Liver (tissue), 9 donors: ENCODE data around the gene SNX5. TPM values are rescaled to one million over a fixed set of nuclear protein-coding genes. Genes with fewer than 3 reads are reported as not detected.

Experiments
- DNase-seq: peaks from one replicate; pipeline ENCODE4 v3.0.0-alpha.2; 2017; ENCODE audit warnings: low spot score
- H3K27ac ChIP-seq, 2 donors: one replicate each; pipeline ENCODE4 v1.7.0; 2013; ENCODE audit warnings: inconsistent platforms in 2 of 2, low read length in 2 of 2, control low read depth in 1 of 2, low read depth in 1 of 2, mild to moderate bottlenecking in 1 of 2
- H3K27me3 ChIP-seq, 4 donors: one replicate each; pipeline versions ENCODE4 v1.6.1 to v1.7.0; 2013; ENCODE audit warnings: low read length in 3 of 4, inconsistent platforms in 1 of 4, mild to moderate bottlenecking in 1 of 4, moderate library complexity in 1 of 4; ENCODE audit not compliant: control insufficient read depth in 4 of 4, insufficient read depth in 4 of 4
- H3K36me3 ChIP-seq, 4 donors: one replicate each; pipeline versions ENCODE4 v1.6.1 to v1.7.0; 2013; ENCODE audit warnings: low read length in 3 of 4, mild to moderate bottlenecking in 3 of 4, low read depth in 1 of 4, moderate library complexity in 1 of 4; ENCODE audit not compliant: control insufficient read depth in 4 of 4, insufficient read depth in 3 of 4
- H3K4me1 ChIP-seq, 4 donors: one replicate each; pipeline versions ENCODE4 v1.6.1 to v1.7.0; 2013; ENCODE audit warnings: low read length in 3 of 4, mild to moderate bottlenecking in 3 of 4, moderate library complexity in 1 of 4; ENCODE audit not compliant: control insufficient read depth in 4 of 4, insufficient read depth in 4 of 4
- H3K4me3 ChIP-seq, 3 donors: one replicate each; pipeline versions ENCODE4 v1.6.1 to v1.7.0; 2013; ENCODE audit warnings: low read length in 3 of 3, control low read depth in 1 of 3, low read depth in 1 of 3, mild to moderate bottlenecking in 1 of 3
- H3K9ac ChIP-seq, 2 donors: one replicate each; pipeline ENCODE4 v1.7.0; 2013; ENCODE audit warnings: low read length in 2 of 2, mild to moderate bottlenecking in 2 of 2, moderate library complexity in 2 of 2, control low read depth in 1 of 2, low read depth in 1 of 2
- H3K9me3 ChIP-seq, 4 donors: one replicate each; pipeline versions ENCODE4 v1.6.1 to v1.7.0; 2013; ENCODE audit warnings: low read length in 3 of 4; ENCODE audit not compliant: control insufficient read depth in 4 of 4
- ATF3 ChIP-seq: IDR thresholded peaks from 2 replicates; pipeline ENCODE4 v1.6.1; 2016; ENCODE audit warnings: antibody characterized with exemption
- CTCF ChIP-seq: fragments of 150-350 bp; IDR thresholded peaks from 2 replicates; pipeline ENCODE4 v1.5.1; 2017; ENCODE audit warnings: improper control_type of control experiment, low read depth, low read length; ENCODE audit not compliant: missing input control
- EGR1 ChIP-seq, 2 donors: IDR thresholded peaks; 2 replicates each; pipeline ENCODE4 v1.6.1; 2016 to 2018; ENCODE audit warnings: antibody characterized with exemption in 2 of 2, low read depth in 2 of 2
- FOXA1 ChIP-seq: IDR thresholded peaks from 2 replicates; pipeline ENCODE4 v1.6.1; 2016; ENCODE audit warnings: antibody characterized with exemption
- FOXA2 ChIP-seq: IDR thresholded peaks from 2 replicates; pipeline ENCODE4 v1.6.1; 2016; ENCODE audit warnings: antibody characterized with exemption
- GABPA ChIP-seq, 2 donors: IDR thresholded peaks in 1 of 2; conservative IDR thresholded peaks in 1 of 2; 2 replicates each; pipeline ENCODE4 v1.6.1; 2016; ENCODE audit warnings: antibody characterized with exemption in 2 of 2, mild to moderate bottlenecking in 1 of 2, moderate library complexity in 1 of 2
- HNF4A ChIP-seq, 2 donors: conservative IDR thresholded peaks; 2 replicates each; pipeline ENCODE4 v1.6.1; 2016; ENCODE audit warnings: antibody characterized with exemption in 2 of 2, mild to moderate bottlenecking in 2 of 2
- HNF4G ChIP-seq: IDR thresholded peaks from 2 replicates; pipeline ENCODE4 v1.6.1; 2016; ENCODE audit warnings: antibody characterized with exemption
- JUND ChIP-seq, 2 donors: IDR thresholded peaks; 2 replicates each; pipeline ENCODE4 v1.6.1; 2016; ENCODE audit warnings: antibody characterized with exemption in 2 of 2
- MAX ChIP-seq: IDR thresholded peaks from 2 replicates; pipeline ENCODE4 v1.6.1; 2016; ENCODE audit warnings: antibody characterized with exemption
- NR2F2 ChIP-seq: IDR thresholded peaks from 2 replicates; pipeline ENCODE4 v1.6.1; 2016; ENCODE audit warnings: antibody characterized with exemption
- RAD21 ChIP-seq, 2 donors: IDR thresholded peaks; 2 replicates each; pipeline ENCODE4 v1.6.1; 2016; ENCODE audit warnings: antibody characterized with exemption in 2 of 2, mild to moderate bottlenecking in 2 of 2
- REST ChIP-seq: IDR thresholded peaks from 2 replicates; pipeline ENCODE4 v1.6.1; 2016; ENCODE audit warnings: antibody characterized with exemption, mild to moderate bottlenecking
- RXRA ChIP-seq, 2 donors: IDR thresholded peaks; 2 replicates each; pipeline ENCODE4 v1.6.1; 2017 to 2018; ENCODE audit warnings: antibody characterized with exemption in 2 of 2, mild to moderate bottlenecking in 1 of 2
- SP1 ChIP-seq: IDR thresholded peaks from 2 replicates; pipeline ENCODE4 v1.6.1; 2018; ENCODE audit warnings: antibody characterized with exemption, mild to moderate bottlenecking
- YY1 ChIP-seq: IDR thresholded peaks from 2 replicates; pipeline ENCODE4 v1.6.1; 2016; ENCODE audit warnings: antibody characterized with exemption, mild to moderate bottlenecking
- ZBTB33 ChIP-seq: IDR thresholded peaks from 2 replicates; pipeline ENCODE4 v1.6.1; 2016; ENCODE audit warnings: antibody characterized with exemption
- WGBS: extraction: QIAGEN DNeasy Blood & Tissue Kit; methylation state at CpG from one replicate; pipeline ENCODE4 v1.1.7; 2013; 5-methylcytosine and 5-hydroxymethylcytosine counted together
- polyA plus RNA-seq, 2 donors: library from polyadenylated mRNA; stranded (reverse) in 1 of 2; unstranded in 1 of 2; fragments of 200-250 nt in 1 of 2; fragments of >200 nt in 1 of 2; fragmentation: Nextera tagmentation in 1 of 2; extraction: Ambion mirVana in 1 of 2; gene quantifications; one replicate each; pipeline versions ENCODE4 v1.2.1 to v1.2.3, GENCODE V29; 2013 to 2015
- total RNA-seq, 2 donors: library from RNA; depleted of rRNA; stranded (reverse); fragments of >200 nt; gene quantifications; one replicate each; pipeline ENCODE4 v1.2.3, GENCODE V29; 2014
- donor health status: healthy.
- donor health status: healthy.
- donor health status: healthy.
- donor health status: healthy.
- donor health status: healthy.

The SNX5 gene
- total and polyA plus RNA-seq, 4 donors: 32.8 to 77.8 (median 46.2) TPM

GRCh38 chr20:17972121-17972520 lies 3.5 kb upstream of the SNX5 start:
- DNase-seq: no peak
- Histone ChIP-seq H3K9me3 (no peaks in the 10 kb centered on the region), H3K4me1 (peaks cover 2 to 36% (median 26%) of the 10 kb centered on the region in 4 donors), H3K27me3 (no peaks in the 10 kb centered on the region), H3K27ac (no peak overlapping the region), H3K36me3 (peaks cover 0 to 8% (median 0%) of the 10 kb centered on the region in 4 donors), H3K4me3 (peak overlapping the region in 1 of 3 donors; percentile 29), H3K9ac (peak overlapping the region; percentile 7 to 25)
- 84% methylated on average over 2 of the region's 2 CpGs for WGBS
- no peak for TF ChIP-seq RXRA (IDR thresholded peaks at IDR 0.05)
- TF ChIP-seq RAD21 (IDR thresholded peaks at IDR 0.05): no peak
- no peak for TF ChIP-seq JUND (IDR thresholded peaks at IDR 0.05)
- no peak for TF ChIP-seq HNF4G
- no peak for TF ChIP-seq HNF4A (conservative IDR thresholded peaks at IDR 0.05)
- no peak for TF ChIP-seq EGR1 (IDR thresholded peaks at IDR 0.05; ENCODE audit: low read depth in 2 of 2)
- no peak for TF ChIP-seq SP1
- TF ChIP-seq ZBTB33: no peak
- TF ChIP-seq CTCF: no peak
- no peak for TF ChIP-seq REST
- TF ChIP-seq MAX: no peak
- TF ChIP-seq FOXA1: no peak
- no peak for TF ChIP-seq FOXA2
- TF ChIP-seq ATF3: no peak
- TF ChIP-seq NR2F2: no peak
- TF ChIP-seq YY1: no peak
- no peak for TF ChIP-seq GABPA (IDR thresholded peaks at IDR 0.05 in 1 of 2, conservative IDR thresholded peaks at IDR 0.05 in 1 of 2)
